HEK293T (cell line): Measurements from ENCODE around the gene ITGB5.

ENCODE experiments used
- ARNT ChIP-seq: fragments of 450-650 bp; IDR thresholded peaks from 2 replicates; pipeline ENCODE4 v1.6.1; 2017; ENCODE audit warnings: mild to moderate bottlenecking
- BHLHE40 ChIP-seq: fragments of 450-650 bp; IDR thresholded peaks from 2 replicates; pipeline ENCODE4 v1.6.1; 2016; ENCODE audit warnings: mild to moderate bottlenecking, moderate library complexity, borderline replicate concordance
- CTBP1 ChIP-seq: fragments of 450-650 bp; IDR thresholded peaks from 2 replicates; pipeline ENCODE4 v1.6.1; 2016; ENCODE audit warnings: borderline replicate concordance
- FOXK2 ChIP-seq: fragments of 450-650 bp; IDR thresholded peaks from 2 replicates; pipeline ENCODE4 v1.6.1; 2016; ENCODE audit warnings: mild to moderate bottlenecking
- FOXM1 ChIP-seq: fragments of 450-650 bp; IDR thresholded peaks from 2 replicates; pipeline ENCODE4 v1.6.1; 2017; ENCODE audit warnings: mild to moderate bottlenecking, borderline replicate concordance
- L3MBTL2 ChIP-seq: fragments of 450-650 bp; conservative IDR thresholded peaks from 2 replicates; pipeline ENCODE4 v1.6.1; 2016; ENCODE audit warnings: mild to moderate bottlenecking
- LEF1 ChIP-seq: fragments of 450-650 bp; IDR thresholded peaks from 2 replicates; pipeline ENCODE4 v1.6.1; 2017; ENCODE audit warnings: mild to moderate bottlenecking, borderline replicate concordance
- NFRKB ChIP-seq: fragments of 450-650 bp; IDR thresholded peaks from 2 replicates; pipeline ENCODE4 v1.6.1; 2016; ENCODE audit warnings: mild to moderate bottlenecking, moderate library complexity
- PKNOX1 ChIP-seq: fragments of 450-650 bp; IDR thresholded peaks from 2 replicates; pipeline ENCODE4 v1.6.1; 2016
- SP1 ChIP-seq: fragments of 450-650 bp; IDR thresholded peaks from 2 replicates; pipeline ENCODE4 v1.6.1; 2017
- SUZ12 ChIP-seq: fragments of 450-650 bp; IDR thresholded peaks from 2 replicates; pipeline ENCODE4 v1.6.1; 2016; ENCODE audit warnings: mild to moderate bottlenecking
- TARDBP ChIP-seq: fragments of 450-650 bp; IDR thresholded peaks from 2 replicates; pipeline ENCODE4 v1.6.1; 2016

GRCh38 chr3:124851905-124852304, 35.3 kb downstream of the ITGB5 start:
- no peak for TF ChIP-seq PKNOX1
- TF ChIP-seq ARNT, result no peak
- no peak for TF ChIP-seq SP1
- TF ChIP-seq BHLHE40, result no peak
- no peak for TF ChIP-seq NFRKB
- no peak for TF ChIP-seq CTBP1
- no peak for TF ChIP-seq L3MBTL2
- no peak for TF ChIP-seq LEF1
- no peak for TF ChIP-seq FOXM1
- no peak for TF ChIP-seq FOXK2
- TF ChIP-seq TARDBP, result no peak
- TF ChIP-seq SUZ12, result no peak
